K562 (cell line): ENCODE data around the gene MAP3K2.

Source experiments
- CBFB ChIP-seq: sonication (generic); formaldehyde crosslinking; IDR thresholded peaks from 2 replicates; pipeline ENCODE4 v1.4.0; 2020; ENCODE audit warnings: mild to moderate bottlenecking, missing genetic modification reagents
- IRF1 ChIP-seq: sonication (generic); formaldehyde crosslinking; IDR thresholded peaks from 2 replicates; pipeline ENCODE4 v1.8.0; 2022; ENCODE audit warnings: missing genetic modification reagents, mild to moderate bottlenecking, borderline replicate concordance
- IRF2 ChIP-seq: sonication (generic); formaldehyde crosslinking; IDR thresholded peaks from 2 replicates; pipeline ENCODE4 v1.8.1; 2022; ENCODE audit warnings: mild to moderate bottlenecking, missing genetic modification reagents
- SRSF1 ChIP-seq: fragments of 200-400 bp; formaldehyde crosslinking; IDR thresholded peaks from 2 replicates; pipeline ENCODE4 v1.6.1; 2017; ENCODE audit warnings: mild to moderate bottlenecking, low read depth, low read length, moderate library complexity
- ZNF644 ChIP-seq: fragments of 200-800 bp; sonication (Bioruptor generic); IDR thresholded peaks from 2 replicates; pipeline ENCODE4 v1.6.1; 2016; ENCODE audit warnings: low read depth, missing genetic modification characterization, missing compliant biosample characterization
- ZNF785 ChIP-seq: fragments of 250-450 bp; sonication (Bioruptor Pico); IDR thresholded peaks from 2 replicates; pipeline ENCODE4 v1.4.0; 2020; ENCODE audit warnings: mild to moderate bottlenecking

GRCh38 chr2:127293748-127294562, 93.8 kb downstream of the MAP3K2 start, which contains the start of gene ERCC3:
- no peak for TF ChIP-seq ZNF785
- TF ChIP-seq SRSF1: no peak
- TF ChIP-seq ZNF644: no peak
- no peak for TF ChIP-seq CBFB
- TF ChIP-seq IRF2 (CRISPR knock-in tag): no peak
- no peak for TF ChIP-seq IRF1 (CRISPR knock-in tag)
